OCI-LY3 (cell line): ENCODE measurements around the gene CFAP54.

Experiments
- H2AFZ ChIP-seq: fragments of 200-600, 300-600 bp; shearing (Covaris generic); 2 replicates; pipeline ENCODE4 v1.6.0; 2014; ENCODE audit warnings: antibody characterized with exemption, low read depth, low read length
- H3K27ac ChIP-seq: fragments of 200-600, 300-600 bp; sonication (generic); 2 replicates; pipeline ENCODE4 v1.5.1; 2014; ENCODE audit warnings: mild to moderate bottlenecking, low read length, moderate library complexity, mixed read lengths
- H3K27me3 ChIP-seq: fragments of 200-600, 300-600 bp; sonication (generic); 2 replicates; pipeline ENCODE4 v1.6.1; 2014; ENCODE audit warnings: low read depth, low read length, mixed read lengths
- H3K36me3 ChIP-seq: fragments of 200-600, 300-600 bp; sonication (generic); replicated peaks from 2 replicates; pipeline ENCODE3; 2014; ENCODE audit warnings: low read depth, low read length, mixed read lengths
- H3K4me1 ChIP-seq: fragments of 300-600, 200-600 bp; sonication (generic); 2 replicates; pipeline ENCODE4 v1.6.1; 2014; ENCODE audit warnings: low read length, mixed read lengths
- H3K4me2 ChIP-seq: fragments of 200-600, 300-600 bp; sonication (generic); 2 replicates; pipeline ENCODE4 v1.6.1; 2014; ENCODE audit warnings: low read length, mixed read lengths
- H3K4me3 ChIP-seq: fragments of 300-600, 200-600 bp; sonication (generic); 2 replicates; pipeline ENCODE4 v1.5.1; 2014; ENCODE audit warnings: antibody characterized with exemption, mild to moderate bottlenecking, low read length, moderate library complexity
- H3K79me2 ChIP-seq: fragments of 300-600, 200-600 bp; shearing (Covaris generic); 2 replicates; pipeline ENCODE4 v1.6.1; 2014; ENCODE audit warnings: mild to moderate bottlenecking, low read length, mixed read lengths
- H3K9ac ChIP-seq: fragments of 300-600, 200-600 bp; shearing (Covaris generic); 2 replicates; pipeline ENCODE4 v1.6.0; 2014; ENCODE audit warnings: mild to moderate bottlenecking, low read length, moderate library complexity
- H3K9me3 ChIP-seq: fragments of 200-600, 300-600 bp; shearing (Covaris generic); 2 replicates; pipeline ENCODE4 v1.6.1; 2014; ENCODE audit warnings: low read length, mixed read lengths; ENCODE audit not compliant: insufficient read depth
- H4K20me1 ChIP-seq: fragments of 200-600, 300-600 bp; sonication (generic); 2 replicates; pipeline ENCODE4 v1.6.1; 2016; ENCODE audit warnings: low read length, mixed read lengths; ENCODE audit not compliant: insufficient read depth
- EZH2phosphoT487 ChIP-seq: fragments of 200-600 bp; shearing (Covaris generic); IDR thresholded peaks from 2 replicates; pipeline ENCODE4 v1.6.1; 2018; ENCODE audit warnings: antibody characterized with exemption, mixed run types, low read depth
- TF ChIP-seq, protein P1 (sequence below): fragments of 200-600, 300-600 bp; sonication (generic); IDR thresholded peaks from 2 replicates; pipeline ENCODE4 v1.5.1; 2014; ENCODE audit warnings: antibody characterized with exemption, low read length, low read depth

Gene CFAP54

GRCh38 chr12:96510306-96510764 is 21.0 kb downstream of the CFAP54 start:
- no peak overlapping the region for H3K4me3 ChIP-seq
- TF ChIP-seq, protein P1, sequence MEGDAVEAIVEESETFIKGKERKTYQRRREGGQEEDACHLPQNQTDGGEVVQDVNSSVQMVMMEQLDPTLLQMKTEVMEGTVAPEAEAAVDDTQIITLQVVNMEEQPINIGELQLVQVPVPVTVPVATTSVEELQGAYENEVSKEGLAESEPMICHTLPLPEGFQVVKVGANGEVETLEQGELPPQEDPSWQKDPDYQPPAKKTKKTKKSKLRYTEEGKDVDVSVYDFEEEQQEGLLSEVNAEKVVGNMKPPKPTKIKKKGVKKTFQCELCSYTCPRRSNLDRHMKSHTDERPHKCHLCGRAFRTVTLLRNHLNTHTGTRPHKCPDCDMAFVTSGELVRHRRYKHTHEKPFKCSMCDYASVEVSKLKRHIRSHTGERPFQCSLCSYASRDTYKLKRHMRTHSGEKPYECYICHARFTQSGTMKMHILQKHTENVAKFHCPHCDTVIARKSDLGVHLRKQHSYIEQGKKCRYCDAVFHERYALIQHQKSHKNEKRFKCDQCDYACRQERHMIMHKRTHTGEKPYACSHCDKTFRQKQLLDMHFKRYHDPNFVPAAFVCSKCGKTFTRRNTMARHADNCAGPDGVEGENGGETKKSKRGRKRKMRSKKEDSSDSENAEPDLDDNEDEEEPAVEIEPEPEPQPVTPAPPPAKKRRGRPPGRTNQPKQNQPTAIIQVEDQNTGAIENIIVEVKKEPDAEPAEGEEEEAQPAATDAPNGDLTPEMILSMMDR: no peak
- no peak for TF ChIP-seq EZH2phosphoT487
- H3K4me2 ChIP-seq: no peak overlapping the region
- H3K27me3 ChIP-seq: no peaks in the 10 kb centered on the region
- no peaks in the 10 kb centered on the region for H3K36me3 ChIP-seq
- H3K4me1 ChIP-seq: peaks cover 9% of the 10 kb centered on the region
- no peak overlapping the region for H3K9ac ChIP-seq
- no peak overlapping the region for H3K27ac ChIP-seq
- no peaks in the 10 kb centered on the region for H3K9me3 ChIP-seq
- H4K20me1 ChIP-seq: no peaks in the 10 kb centered on the region
- no peak overlapping the region for H2AFZ ChIP-seq
- no peaks in the 10 kb centered on the region for H3K79me2 ChIP-seq

- no peak overlapping the region for H3K9ac ChIP-seq
- peaks cover 26% of the 10 kb centered on the region for H3K4me1 ChIP-seq
- H2AFZ ChIP-seq: no peak overlapping the region
- no peaks in the 10 kb centered on the region for H3K79me2 ChIP-seq
- no peak for TF ChIP-seq EZH2phosphoT487
- TF ChIP-seq, protein P1: no peak
- H3K27me3 ChIP-seq: no peaks in the 10 kb centered on the region
- no peak overlapping the region for H3K4me2 ChIP-seq
- no peak overlapping the region for H3K27ac ChIP-seq
- no peak overlapping the region for H3K4me3 ChIP-seq
- no peaks in the 10 kb centered on the region for H3K36me3 ChIP-seq
- H4K20me1 ChIP-seq: no peaks in the 10 kb centered on the region
- no peaks in the 10 kb centered on the region for H3K9me3 ChIP-seq
Observed at GRCh38 chr12:96513166-96513565, 23.8 kb downstream of the CFAP54 start.

DNA sequence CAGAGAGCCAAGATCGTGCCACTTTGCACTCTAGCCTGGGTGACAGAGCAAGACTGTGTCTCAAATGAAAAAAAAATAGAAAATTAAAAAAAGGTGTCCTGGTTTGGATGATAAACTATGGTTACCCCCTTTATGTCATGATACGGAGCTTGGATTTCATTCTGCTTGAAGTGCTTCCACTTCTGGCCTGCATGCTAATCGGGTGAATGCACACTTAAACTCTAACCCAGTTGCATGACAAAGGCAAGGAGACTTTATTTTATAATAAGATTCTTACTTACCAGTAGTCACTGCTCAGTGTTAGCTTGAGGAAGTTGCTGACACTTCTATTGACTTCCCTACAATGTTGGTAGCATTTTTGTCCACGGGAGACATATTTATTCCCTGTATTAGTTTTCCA is 24.3 kb downstream of the CFAP54 start:
- no peaks in the 10 kb centered on the region for H4K20me1 ChIP-seq
- no peaks in the 10 kb centered on the region for H3K79me2 ChIP-seq
- no peaks in the 10 kb centered on the region for H3K27me3 ChIP-seq
- no peak overlapping the region for H3K27ac ChIP-seq
- no peak overlapping the region for H3K4me2 ChIP-seq
- H2AFZ ChIP-seq: no peak overlapping the region
- no peaks in the 10 kb centered on the region for H3K36me3 ChIP-seq
- no peak overlapping the region for H3K9ac ChIP-seq
- no peaks in the 10 kb centered on the region for H3K9me3 ChIP-seq
- peaks cover 26% of the 10 kb centered on the region for H3K4me1 ChIP-seq
- H3K4me3 ChIP-seq: no peak overlapping the region
- no peak for TF ChIP-seq EZH2phosphoT487
- TF ChIP-seq, protein P1: no peak

DNA sequence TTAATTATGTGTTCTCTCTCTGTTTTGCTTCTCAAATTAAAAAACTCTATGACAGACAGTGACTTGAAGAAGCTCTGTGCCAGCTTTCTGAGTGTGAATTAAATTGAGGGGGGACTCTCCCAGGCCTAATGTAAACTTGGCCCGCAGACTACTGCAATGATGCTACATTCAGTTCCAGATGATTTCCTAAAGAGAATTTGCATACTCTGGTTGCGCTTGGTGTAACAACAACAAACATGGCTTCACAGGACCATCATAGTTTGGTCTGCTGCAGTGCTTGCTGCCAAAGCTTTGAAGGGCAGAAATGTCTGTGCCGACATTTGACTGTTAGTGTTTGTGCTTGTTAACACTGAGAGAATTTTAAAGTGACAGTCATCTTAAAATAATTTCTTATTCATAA is 25.0 kb downstream of the CFAP54 start:
- no peak overlapping the region for H3K27ac ChIP-seq
- peaks cover 26% of the 10 kb centered on the region for H3K4me1 ChIP-seq
- peak overlapping the region; percentile 40 for H3K4me2 ChIP-seq
- H3K27me3 ChIP-seq: no peaks in the 10 kb centered on the region
- H2AFZ ChIP-seq: peak overlapping the region; percentile 48; the same call in 1 of the 2 replicates
- H3K36me3 ChIP-seq: no peaks in the 10 kb centered on the region
- H3K9me3 ChIP-seq: no peaks in the 10 kb centered on the region
- H3K4me3 ChIP-seq: no peak overlapping the region
- H3K79me2 ChIP-seq: no peaks in the 10 kb centered on the region
- no peaks in the 10 kb centered on the region for H4K20me1 ChIP-seq
- no peak overlapping the region for H3K9ac ChIP-seq
- TF ChIP-seq, protein P1: no peak
- TF ChIP-seq EZH2phosphoT487: no peak
